HepG2 (cell line): ENCODE measurements around the gene CAPRIN2. TPM values are rescaled to one million over a fixed set of nuclear protein-coding genes. Genes with fewer than 3 reads are reported as not detected.

Source experiments
- GFI1 ChIP-seq: sonication (generic); formaldehyde crosslinking; IDR thresholded peaks from 2 replicates; pipeline ENCODE4 v1.5.0; 2020; ENCODE audit warnings: missing genetic modification reagents, mild to moderate bottlenecking, borderline replicate concordance
- HES4 ChIP-seq: sonication (generic); formaldehyde crosslinking; IDR thresholded peaks from 2 replicates; pipeline ENCODE4 v1.9.0; 2021; ENCODE audit warnings: mild to moderate bottlenecking, missing genetic modification reagents, borderline replicate concordance
- JARID2 ChIP-seq: sonication (generic); formaldehyde crosslinking; IDR thresholded peaks from 2 replicates; pipeline ENCODE4 v1.8.1; 2023; ENCODE audit warnings: missing genetic modification reagents, inconsistent platforms; ENCODE audit not compliant: insufficient replicate concordance
- MAFG ChIP-seq: sonication (generic); formaldehyde crosslinking; IDR thresholded peaks from 2 replicates; pipeline ENCODE4 v1.5.1; 2020; ENCODE audit warnings: mild to moderate bottlenecking, missing genetic modification reagents
- SRF ChIP-seq: IDR thresholded peaks from 2 replicates; pipeline ENCODE4 v1.6.1; 2011; ENCODE audit warnings: mild to moderate bottlenecking, low read depth, low read length, moderate library complexity
- STAG1 ChIP-seq: sonication (generic); formaldehyde crosslinking; IDR thresholded peaks from 2 replicates; pipeline ENCODE4 v1.4.0; 2020; ENCODE audit warnings: missing genetic modification reagents
- ZNF382 ChIP-seq: sonication (generic); formaldehyde crosslinking; IDR thresholded peaks from 2 replicates; pipeline ENCODE4 v1.5.0; 2020; ENCODE audit warnings: missing genetic modification reagents, mild to moderate bottlenecking, borderline replicate concordance
- ZNF557 ChIP-seq: sonication (generic); formaldehyde crosslinking; IDR thresholded peaks from 2 replicates; pipeline ENCODE4 v1.4.0; 2020; ENCODE audit warnings: missing genetic modification reagents
- ZNF724P ChIP-seq: sonication (generic); formaldehyde crosslinking; IDR thresholded peaks from 2 replicates; pipeline ENCODE4 v1.8.0; 2022; ENCODE audit warnings: missing genetic modification reagents, borderline replicate concordance
- polyA plus RNA-seq, 8 experiments: library from polyadenylated mRNA; depleted of rRNA in 3 of 8; stranded (reverse) in 7 of 8; unstranded in 1 of 8; fragments of >200 nt; fragmentation: Illumina TruSeq in 4 of 8; extraction: Trizol in 4 of 8; gene quantifications; 2 replicates each; pipeline versions ENCODE4 v1.2.1 to v1.2.3, GENCODE V29; 2011 to 2016; ENCODE audit warnings: low read depth in 4 of 8, missing spikeins in 1 of 8, mixed read lengths in 1 of 8; ENCODE audit not compliant: insufficient read depth in 1 of 8
- total RNA-seq, 5 experiments: library from RNA; depleted of rRNA; stranded (reverse); fragments of >200 nt; fragmentation: Illumina TruSeq; extraction: Trizol; gene quantifications; 2 replicates each; pipeline ENCODE4 v1.2.3, GENCODE V29; 2016; ENCODE audit warnings: low read depth in 1 of 5
- TF ChIP-seq, protein P1 (sequence below): sonication (generic); formaldehyde crosslinking; IDR thresholded peaks from 2 replicates; pipeline ENCODE4 v1.8.0; 2022; ENCODE audit warnings: missing genetic modification reagents, low read depth, mild to moderate bottlenecking, borderline replicate concordance
- TF ChIP-seq, protein P2 (sequence below): IDR thresholded peaks from 2 replicates; pipeline ENCODE4 v1.6.1; 2016
- TF ChIP-seq, protein P3 (sequence below): sonication (generic); formaldehyde crosslinking; IDR thresholded peaks from 2 replicates; pipeline ENCODE4 v1.5.0; 2020; ENCODE audit warnings: missing genetic modification reagents, mild to moderate bottlenecking, borderline replicate concordance
- TF ChIP-seq, protein P4 (sequence below): sonication (generic); formaldehyde crosslinking; IDR thresholded peaks from 2 replicates; pipeline ENCODE4 v1.5.0; 2020; ENCODE audit warnings: mild to moderate bottlenecking, missing genetic modification reagents, borderline replicate concordance
- TF ChIP-seq, protein P5 (sequence below): sonication (generic); formaldehyde crosslinking; IDR thresholded peaks from 2 replicates; pipeline ENCODE4 v1.5.0; 2020; ENCODE audit warnings: missing genetic modification reagents
- TF ChIP-seq, protein P6 (sequence below): sonication (generic); formaldehyde crosslinking; IDR thresholded peaks from 2 replicates; pipeline ENCODE4 v1.4.0; 2020; ENCODE audit warnings: mild to moderate bottlenecking, missing genetic modification reagents, borderline replicate concordance

Gene CAPRIN2
- total and polyA plus RNA-seq, 2 of the 13 experiments (the other 11 are each of a cell fraction or from before 2014, with no cell fraction given), result 21.7 to 30.6 TPM

DNA sequence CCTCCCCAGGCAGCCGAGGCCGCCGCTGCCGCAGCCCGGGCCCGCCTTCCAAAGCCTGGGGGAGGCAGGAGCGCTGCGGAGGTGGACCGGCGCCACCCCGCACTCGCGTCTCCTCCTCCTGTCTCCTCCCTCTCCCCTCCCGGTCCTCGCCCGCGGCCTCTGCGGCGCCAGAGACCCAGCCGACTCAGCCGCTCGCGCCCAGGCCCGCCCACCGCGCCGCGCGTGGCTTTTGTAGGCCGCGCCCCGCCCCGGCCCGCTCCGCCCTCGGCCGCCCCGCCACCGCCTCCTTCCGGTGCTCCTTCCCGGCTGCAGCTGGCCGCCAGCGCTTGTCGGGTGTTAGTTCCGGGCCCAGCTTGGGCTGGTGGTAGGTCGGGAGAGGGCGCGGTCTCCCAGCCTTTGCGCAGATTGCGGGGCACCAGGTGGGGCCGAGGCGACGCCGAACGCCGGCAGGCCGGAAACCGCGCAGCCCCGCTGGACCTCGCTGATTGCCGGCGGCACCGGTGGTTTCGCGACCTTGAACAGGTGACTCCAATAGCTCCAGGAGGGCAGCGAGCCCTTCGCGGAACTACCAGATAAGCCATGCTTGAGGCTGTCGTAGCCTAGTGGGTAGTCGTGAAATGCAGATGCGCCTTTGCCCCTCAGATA lies at the start of gene CAPRIN2 (continued):
- TF ChIP-seq JARID2 (CRISPR knock-in tag) (no peak), GFI1 (peak; percentile 89; the same call in 1 of the 2 replicates), ZNF724P (CRISPR knock-in tag) (peak; percentile 80; the same call in 1 of the 2 replicates), ZNF382 (no peak), MAFG (CRISPR knock-in tag) (no peak), SRF (no peak), ZNF557 (CRISPR knock-in tag) (no peak), HES4 (CRISPR knock-in tag) (no peak), STAG1 (CRISPR knock-in tag) (peak; percentile 64)
- TF ChIP-seq, protein P1, sequence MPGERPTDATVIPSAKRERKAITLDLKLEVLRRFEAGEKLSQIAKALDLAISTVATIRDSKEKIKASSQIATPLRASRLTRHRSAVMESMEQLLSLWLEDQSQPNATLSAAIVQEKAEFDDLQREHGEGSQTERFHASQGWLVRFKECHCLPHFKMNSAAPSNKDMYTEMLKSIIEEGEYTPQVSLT (CRISPR knock-in tag), result no peak; the same call in 1 of the 2 replicates
- TF ChIP-seq, protein P2, sequence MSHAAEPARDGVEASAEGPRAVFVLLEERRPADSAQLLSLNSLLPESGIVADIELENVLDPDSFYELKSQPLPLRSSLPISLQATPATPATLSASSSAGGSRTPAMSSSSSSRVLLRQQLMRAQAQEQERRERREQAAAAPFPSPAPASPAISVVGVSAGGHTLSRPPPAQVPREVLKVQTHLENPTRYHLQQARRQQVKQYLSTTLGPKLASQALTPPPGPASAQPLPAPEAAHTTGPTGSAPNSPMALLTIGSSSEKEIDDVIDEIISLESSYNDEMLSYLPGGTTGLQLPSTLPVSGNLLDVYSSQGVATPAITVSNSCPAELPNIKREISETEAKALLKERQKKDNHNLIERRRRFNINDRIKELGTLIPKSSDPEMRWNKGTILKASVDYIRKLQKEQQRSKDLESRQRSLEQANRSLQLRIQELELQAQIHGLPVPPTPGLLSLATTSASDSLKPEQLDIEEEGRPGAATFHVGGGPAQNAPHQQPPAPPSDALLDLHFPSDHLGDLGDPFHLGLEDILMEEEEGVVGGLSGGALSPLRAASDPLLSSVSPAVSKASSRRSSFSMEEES (CRISPR knock-in tag), result no peak
- TF ChIP-seq, protein P3, sequence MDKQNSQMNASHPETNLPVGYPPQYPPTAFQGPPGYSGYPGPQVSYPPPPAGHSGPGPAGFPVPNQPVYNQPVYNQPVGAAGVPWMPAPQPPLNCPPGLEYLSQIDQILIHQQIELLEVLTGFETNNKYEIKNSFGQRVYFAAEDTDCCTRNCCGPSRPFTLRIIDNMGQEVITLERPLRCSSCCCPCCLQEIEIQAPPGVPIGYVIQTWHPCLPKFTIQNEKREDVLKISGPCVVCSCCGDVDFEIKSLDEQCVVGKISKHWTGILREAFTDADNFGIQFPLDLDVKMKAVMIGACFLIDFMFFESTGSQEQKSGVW, result no peak
- TF ChIP-seq, protein P4, sequence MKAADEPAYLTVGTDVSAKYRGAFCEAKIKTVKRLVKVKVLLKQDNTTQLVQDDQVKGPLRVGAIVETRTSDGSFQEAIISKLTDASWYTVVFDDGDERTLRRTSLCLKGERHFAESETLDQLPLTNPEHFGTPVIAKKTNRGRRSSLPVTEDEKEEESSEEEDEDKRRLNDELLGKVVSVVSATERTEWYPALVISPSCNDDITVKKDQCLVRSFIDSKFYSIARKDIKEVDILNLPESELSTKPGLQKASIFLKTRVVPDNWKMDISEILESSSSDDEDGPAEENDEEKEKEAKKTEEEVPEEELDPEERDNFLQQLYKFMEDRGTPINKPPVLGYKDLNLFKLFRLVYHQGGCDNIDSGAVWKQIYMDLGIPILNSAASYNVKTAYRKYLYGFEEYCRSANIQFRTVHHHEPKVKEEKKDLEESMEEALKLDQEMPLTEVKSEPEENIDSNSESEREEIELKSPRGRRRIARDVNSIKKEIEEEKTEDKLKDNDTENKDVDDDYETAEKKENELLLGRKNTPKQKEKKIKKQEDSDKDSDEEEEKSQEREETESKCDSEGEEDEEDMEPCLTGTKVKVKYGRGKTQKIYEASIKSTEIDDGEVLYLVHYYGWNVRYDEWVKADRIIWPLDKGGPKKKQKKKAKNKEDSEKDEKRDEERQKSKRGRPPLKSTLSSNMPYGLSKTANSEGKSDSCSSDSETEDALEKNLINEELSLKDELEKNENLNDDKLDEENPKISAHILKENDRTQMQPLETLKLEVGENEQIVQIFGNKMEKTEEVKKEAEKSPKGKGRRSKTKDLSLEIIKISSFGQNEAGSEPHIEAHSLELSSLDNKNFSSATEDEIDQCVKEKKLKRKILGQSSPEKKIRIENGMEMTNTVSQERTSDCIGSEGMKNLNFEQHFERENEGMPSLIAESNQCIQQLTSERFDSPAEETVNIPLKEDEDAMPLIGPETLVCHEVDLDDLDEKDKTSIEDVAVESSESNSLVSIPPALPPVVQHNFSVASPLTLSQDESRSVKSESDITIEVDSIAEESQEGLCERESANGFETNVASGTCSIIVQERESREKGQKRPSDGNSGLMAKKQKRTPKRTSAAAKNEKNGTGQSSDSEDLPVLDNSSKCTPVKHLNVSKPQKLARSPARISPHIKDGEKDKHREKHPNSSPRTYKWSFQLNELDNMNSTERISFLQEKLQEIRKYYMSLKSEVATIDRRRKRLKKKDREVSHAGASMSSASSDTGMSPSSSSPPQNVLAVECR (CRISPR knock-in tag), result peak; percentile 76; the same call in 1 of the 2 replicates
- TF ChIP-seq, protein P5, sequence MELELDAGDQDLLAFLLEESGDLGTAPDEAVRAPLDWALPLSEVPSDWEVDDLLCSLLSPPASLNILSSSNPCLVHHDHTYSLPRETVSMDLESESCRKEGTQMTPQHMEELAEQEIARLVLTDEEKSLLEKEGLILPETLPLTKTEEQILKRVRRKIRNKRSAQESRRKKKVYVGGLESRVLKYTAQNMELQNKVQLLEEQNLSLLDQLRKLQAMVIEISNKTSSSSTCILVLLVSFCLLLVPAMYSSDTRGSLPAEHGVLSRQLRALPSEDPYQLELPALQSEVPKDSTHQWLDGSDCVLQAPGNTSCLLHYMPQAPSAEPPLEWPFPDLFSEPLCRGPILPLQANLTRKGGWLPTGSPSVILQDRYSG, result no peak
- TF ChIP-seq, protein P6, sequence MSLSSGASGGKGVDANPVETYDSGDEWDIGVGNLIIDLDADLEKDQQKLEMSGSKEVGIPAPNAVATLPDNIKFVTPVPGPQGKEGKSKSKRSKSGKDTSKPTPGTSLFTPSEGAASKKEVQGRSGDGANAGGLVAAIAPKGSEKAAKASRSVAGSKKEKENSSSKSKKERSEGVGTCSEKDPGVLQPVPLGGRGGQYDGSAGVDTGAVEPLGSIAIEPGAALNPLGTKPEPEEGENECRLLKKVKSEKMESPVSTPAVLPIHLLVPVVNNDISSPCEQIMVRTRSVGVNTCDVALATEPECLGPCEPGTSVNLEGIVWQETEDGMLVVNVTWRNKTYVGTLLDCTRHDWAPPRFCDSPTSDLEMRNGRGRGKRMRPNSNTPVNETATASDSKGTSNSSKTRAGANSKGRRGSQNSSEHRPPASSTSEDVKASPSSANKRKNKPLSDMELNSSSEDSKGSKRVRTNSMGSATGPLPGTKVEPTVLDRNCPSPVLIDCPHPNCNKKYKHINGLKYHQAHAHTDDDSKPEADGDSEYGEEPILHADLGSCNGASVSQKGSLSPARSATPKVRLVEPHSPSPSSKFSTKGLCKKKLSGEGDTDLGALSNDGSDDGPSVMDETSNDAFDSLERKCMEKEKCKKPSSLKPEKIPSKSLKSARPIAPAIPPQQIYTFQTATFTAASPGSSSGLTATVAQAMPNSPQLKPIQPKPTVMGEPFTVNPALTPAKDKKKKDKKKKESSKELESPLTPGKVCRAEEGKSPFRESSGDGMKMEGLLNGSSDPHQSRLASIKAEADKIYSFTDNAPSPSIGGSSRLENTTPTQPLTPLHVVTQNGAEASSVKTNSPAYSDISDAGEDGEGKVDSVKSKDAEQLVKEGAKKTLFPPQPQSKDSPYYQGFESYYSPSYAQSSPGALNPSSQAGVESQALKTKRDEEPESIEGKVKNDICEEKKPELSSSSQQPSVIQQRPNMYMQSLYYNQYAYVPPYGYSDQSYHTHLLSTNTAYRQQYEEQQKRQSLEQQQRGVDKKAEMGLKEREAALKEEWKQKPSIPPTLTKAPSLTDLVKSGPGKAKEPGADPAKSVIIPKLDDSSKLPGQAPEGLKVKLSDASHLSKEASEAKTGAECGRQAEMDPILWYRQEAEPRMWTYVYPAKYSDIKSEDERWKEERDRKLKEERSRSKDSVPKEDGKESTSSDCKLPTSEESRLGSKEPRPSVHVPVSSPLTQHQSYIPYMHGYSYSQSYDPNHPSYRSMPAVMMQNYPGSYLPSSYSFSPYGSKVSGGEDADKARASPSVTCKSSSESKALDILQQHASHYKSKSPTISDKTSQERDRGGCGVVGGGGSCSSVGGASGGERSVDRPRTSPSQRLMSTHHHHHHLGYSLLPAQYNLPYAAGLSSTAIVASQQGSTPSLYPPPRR (CRISPR knock-in tag), result peak; percentile 87
